GM19035 (cell line): ENCODE results near the gene GPATCH8.
"Not testable (repeated sequence)": the region's sequence is repeated elsewhere in the genome, so short reads cannot be mapped to it uniquely, and the experiment has no call there.

ENCODE experiments used
- ATAC-seq: cut with Tn5 transposase; IDR thresholded peaks from one replicate; pipeline ENCODE4 v1.9.1; 2021; ENCODE audit not compliant: unreplicated experiment

Gene GPATCH8

GRCh38 chr17:44398692-44399691 is 104.2 kb downstream of the GPATCH8 start:
- ATAC-seq: no peak

DNA sequence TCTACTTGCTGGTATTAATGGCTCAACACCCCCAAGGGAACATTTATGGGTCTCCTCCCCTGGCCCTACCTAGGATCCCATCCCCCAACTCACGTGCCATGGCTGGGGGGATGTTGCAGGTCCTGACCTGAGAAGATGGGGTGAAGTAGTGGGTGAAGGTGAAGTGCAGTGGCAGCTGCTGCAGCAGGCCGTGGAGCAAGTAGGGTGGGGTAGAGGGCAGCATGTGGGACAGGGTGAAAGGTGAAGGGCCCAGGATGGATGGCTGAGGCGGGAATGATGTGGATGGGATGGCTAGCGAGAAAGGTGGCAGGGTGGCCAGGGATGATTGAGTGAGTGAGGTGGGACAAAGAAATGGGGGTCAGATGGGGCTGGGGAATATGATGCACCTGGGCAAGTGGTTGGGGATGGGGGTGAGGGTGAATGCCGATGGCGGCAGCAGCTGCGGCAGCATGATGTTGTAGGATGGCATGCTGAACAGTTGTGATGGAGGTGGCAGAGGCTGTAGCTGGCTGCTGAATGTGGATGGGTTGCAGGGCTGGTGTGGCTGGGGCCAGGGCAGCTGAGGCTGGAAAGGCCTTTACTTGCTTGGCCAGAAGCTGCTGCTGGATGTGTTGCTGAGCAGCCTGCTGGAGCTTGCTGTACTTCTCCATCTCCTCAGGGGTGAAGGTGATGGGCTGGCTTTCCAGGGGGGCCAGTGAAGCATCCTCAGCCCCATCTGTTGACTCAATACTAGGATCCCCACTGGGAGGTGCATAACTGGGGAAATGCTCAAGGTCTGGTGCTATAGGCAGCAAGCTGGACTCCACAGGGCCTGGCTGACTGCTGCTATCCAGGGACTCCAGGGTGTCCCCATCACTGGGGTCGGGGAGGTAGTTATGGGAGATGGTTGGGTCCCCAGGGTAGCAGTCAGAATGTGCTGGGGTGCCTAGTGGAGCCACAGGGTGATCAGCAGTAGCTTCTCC is 105.4 kb downstream of the GPATCH8 start:
- ATAC-seq: no peak

DNA sequence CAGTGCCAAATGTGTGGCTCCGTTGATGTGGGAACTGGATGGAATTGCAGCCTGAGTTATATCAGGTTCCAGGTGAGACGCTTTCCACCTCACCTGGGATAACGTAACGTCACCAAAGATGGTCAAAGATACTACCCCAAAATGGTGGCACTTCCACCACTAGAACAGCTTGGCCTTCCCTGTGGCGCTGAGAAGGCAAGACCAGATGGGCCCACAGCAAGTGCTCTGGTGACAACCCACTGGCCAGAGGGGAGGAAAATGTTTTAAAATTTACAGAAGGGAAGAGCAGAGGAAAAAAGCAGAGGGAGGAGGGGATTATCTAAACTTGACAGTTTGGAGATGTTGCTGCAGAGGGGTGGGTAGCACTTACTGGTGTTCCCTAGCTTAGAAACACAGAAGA is 106.3 kb downstream of the GPATCH8 start:
- no peak for ATAC-seq

DNA sequence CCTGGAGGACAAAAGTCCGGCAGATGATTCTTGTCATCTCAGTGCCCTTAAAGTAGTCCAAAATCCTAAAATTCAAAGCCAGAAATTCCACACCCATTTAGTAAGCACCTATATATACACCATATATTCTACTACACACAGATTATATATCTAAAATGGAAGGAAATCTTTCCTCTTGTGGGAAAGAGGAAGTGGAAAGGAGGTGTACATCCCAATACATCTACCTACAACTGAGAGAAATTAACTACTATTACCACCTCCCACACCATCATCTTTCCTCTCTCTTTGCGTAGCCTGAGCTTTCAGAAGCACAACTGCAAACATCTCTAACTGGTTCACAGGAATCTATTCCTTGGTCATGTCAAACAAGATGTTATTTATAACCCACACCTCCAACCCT is 108.4 kb downstream of the GPATCH8 start:
- no peak for ATAC-seq

- ATAC-seq: not testable (repeated sequence)
Measured at GRCh38 chr17:44394112-44394511, 109.1 kb downstream of the GPATCH8 start.

DNA sequence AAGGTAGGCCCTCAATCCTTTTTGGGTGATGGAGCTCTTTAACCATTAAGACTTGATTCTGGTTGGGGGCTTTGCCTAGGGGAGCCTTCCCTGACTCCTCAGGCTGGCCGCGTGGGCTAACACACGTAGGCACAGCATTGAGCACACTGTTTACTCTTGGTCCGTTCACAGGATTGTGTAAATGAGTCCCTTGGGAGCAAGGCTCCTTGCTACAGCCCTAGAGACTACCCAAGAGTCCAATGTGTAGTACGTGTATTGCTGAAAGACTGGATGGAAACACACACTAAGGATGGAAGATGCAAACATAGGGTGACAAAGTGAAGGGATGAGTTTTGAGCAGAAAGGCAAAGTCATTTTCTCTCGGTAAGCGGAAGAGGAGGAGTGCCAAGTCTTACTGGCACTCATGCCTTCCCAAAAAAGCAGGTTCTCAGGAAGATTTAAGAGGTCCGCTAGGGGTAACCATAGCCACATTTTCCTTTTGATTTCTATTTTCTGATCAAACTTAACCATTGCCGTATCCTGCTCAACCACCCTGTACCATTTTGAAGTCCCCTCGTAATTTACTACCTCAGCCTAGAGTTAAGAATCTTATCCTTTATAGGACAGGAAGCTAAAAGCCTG is 112.8 kb downstream of the GPATCH8 start:
- ATAC-seq: no peak

DNA sequence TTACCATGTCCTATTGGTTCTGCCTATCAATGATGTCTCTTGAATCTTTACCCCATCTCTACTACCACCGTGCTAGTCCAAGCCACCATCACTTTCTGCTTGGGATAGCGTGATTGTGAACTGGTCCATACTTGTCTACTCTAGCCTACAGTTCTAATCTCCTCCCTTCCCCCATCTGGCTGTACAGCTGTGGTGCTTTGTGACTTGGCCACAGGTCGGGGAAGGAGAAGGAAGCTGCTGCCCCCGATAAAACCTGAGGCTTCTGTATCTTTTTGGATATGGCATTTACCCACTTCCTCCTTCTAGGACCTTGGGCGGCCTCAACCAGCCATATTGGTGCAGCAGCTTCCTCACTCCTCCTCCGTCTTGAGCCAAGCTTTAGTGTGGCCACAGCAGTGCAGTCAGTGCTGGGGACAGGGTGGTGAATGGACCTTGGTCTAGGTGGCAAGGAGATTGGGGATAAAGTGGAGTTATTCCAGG is 113.4 kb downstream of the GPATCH8 start:
- ATAC-seq: no peak

- no peak for ATAC-seq
Measured at GRCh38 chr17:44389281-44389680, 113.9 kb downstream of the GPATCH8 start, which contains the start of gene ITGA2B. TSS of gene ITGA2B (minus strand) at chr17:44389649. CDS start at chr17:44389473, 176 bp downstream.

- ATAC-seq: no peak
Measured at GRCh38 chr17:44387804-44388203, 115.4 kb downstream of the GPATCH8 start.

- ATAC-seq: no peak
Measured at GRCh38 chr17:44386182-44386525, 117.1 kb downstream of the GPATCH8 start.

GRCh38 chr17:44385287-44386181 is 117.7 kb downstream of the GPATCH8 start:
- no peak for ATAC-seq

DNA sequence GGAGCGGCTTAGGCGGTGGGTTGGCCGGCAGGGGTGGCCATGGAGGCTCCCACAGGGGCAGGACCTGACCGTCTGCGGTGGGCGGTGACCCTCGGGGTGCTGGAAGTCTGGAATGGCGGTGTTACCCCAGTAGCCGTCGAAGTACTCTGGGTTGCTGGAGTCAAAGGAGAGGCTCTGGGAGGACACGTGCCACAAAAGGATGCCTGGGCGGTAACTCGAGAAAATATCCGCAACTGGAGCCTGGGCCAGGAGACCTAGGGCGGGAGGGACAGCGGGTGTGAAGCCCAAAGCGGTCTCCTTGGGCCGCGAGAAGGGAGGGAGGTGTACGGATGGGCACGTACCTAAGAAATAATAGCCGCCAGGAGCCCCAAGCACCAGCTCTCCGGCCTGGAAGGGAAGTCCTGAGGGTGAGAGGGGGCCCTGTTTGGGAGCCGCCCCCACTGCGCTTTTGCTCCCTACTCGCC is 118.4 kb downstream of the GPATCH8 start:
- ATAC-seq: no peak

DNA sequence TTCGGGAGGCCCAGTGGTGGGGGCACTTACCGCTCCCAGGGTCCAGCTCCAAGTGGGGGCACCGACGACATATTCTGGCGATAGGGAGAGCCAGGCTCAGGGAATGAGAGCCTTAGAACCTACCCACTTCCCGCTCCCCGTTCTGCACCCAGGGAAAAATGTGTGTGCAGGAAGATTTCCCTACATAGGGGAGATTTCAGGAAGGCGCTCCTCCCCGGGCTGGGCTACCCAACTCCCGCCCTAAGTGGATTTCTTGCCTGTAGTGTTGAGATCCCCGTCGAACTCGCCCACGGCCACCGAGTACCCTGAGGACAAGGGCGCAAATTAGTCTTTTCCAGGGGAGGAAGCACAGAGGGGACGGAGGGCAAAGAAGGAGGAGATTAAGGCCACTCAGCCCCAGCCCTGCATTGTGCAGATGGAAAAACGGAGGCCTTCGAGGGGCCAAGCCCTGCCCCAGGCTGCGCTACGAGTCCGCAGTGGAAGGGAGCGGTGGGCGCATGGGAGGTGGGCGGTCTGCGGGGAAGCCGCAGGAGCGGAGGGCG is 118.9 kb downstream of the GPATCH8 start:
- ATAC-seq: no peak

GRCh38 chr17:44383861-44384260 is 119.3 kb downstream of the GPATCH8 start:
- no peak for ATAC-seq

DNA sequence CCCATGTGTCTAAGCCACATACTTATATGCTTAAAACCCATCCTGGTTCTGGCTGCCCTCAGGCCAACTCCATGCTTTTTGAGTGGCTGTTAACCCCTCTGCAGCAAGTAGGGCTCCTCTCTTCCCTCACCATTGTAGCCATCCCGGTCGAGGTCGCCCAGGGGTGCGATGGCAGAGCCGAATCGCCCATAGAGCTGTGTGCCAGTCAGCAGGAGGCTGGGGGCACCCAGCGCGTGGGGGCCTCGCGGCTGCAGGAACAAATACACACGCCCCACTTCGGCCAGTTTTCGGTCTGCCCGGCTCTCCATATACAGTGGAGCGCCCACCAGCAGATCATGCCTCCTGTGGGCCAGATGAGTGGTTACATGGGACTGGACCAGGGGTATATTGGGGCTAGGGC is 119.8 kb downstream of the GPATCH8 start:
- no peak for ATAC-seq

GRCh38 chr17:44382917-44383316 is 120.3 kb downstream of the GPATCH8 start:
- no peak for ATAC-seq

GRCh38 chr17:44381810-44382305 is 121.3 kb downstream of the GPATCH8 start:
- no peak for ATAC-seq

DNA sequence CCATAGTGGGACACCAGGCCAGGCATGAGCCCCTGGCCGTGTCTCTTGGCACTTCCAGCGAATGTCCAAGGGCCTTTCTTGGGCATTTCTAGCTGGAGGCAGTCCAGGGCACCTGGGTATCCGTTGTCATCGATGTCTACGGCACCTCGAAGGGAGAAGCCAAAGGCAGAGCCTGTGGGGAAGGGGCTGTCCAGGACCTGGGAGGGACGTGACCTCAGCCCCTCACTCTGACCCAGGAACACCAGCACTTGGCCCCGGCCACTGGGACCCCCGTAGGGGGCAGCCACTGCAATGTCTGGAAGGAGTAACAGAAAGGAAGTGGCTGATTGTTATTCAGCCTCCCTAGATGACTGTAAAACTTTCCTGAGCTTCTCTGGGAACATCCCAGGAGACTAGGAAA is 122.4 kb downstream of the GPATCH8 start:
- ATAC-seq: no peak

DNA sequence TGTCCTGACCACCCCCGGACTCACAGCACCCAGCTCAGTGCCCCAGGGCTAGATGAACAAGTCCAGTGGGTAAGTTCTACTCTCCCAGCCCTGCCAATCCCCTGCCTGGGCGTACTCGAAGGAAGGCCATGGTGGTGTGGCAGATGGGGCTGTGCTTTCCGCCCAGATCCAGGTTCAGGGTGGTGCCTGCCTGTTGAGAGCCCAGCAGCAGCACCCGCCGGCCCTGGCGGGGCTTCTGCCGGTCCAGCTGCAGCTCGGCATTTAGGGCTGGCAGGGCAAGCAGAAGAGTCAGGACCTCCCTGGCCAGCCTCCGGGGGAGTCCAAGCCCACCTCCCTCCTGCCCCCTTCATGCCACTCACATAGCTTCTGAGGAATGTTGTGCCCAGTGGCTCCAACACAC is 123.3 kb downstream of the GPATCH8 start:
- ATAC-seq: no peak
